IgD-negative memory B cell (primary cell): ENCODE data around the gene LBR. TPM values are rescaled to one million over a fixed set of nuclear protein-coding genes. Genes with fewer than 3 reads are reported as not detected.
"Not testable (repeated sequence)": the region's sequence is repeated elsewhere in the genome, so short reads cannot be mapped to it uniquely, and the experiment has no call there.

ENCODE experiments used
- H3K27ac Mint-ChIP-seq, 3 donors: one replicate each; pipeline ENCODE4 v1.8.0; 2020 to 2022; ENCODE audit warnings: mild to moderate bottlenecking in 3 of 3, mixed read lengths in 3 of 3, moderate library complexity in 1 of 3
- H3K27me3 Mint-ChIP-seq: one replicate; pipeline ENCODE4 v1.8.0; 2021; ENCODE audit warnings: mixed read lengths
- H3K36me3 Mint-ChIP-seq: one replicate; pipeline ENCODE4 v1.8.0; 2020; ENCODE audit warnings: mild to moderate bottlenecking, mixed read lengths
- H3K4me1 Mint-ChIP-seq, 3 donors: one replicate each; pipeline ENCODE4 v1.8.0; 2020 to 2022; ENCODE audit warnings: mixed read lengths in 3 of 3, mild to moderate bottlenecking in 1 of 3
- H3K4me3 Mint-ChIP-seq, 4 donors: one replicate each; pipeline ENCODE4 v1.8.0; 2020 to 2022; ENCODE audit warnings: mild to moderate bottlenecking in 4 of 4, mixed read lengths in 4 of 4, moderate library complexity in 3 of 4
- H3K9me3 Mint-ChIP-seq, 3 donors: one replicate each; pipeline ENCODE4 v1.8.0; 2020 to 2021; ENCODE audit warnings: mixed read lengths in 3 of 3, mild to moderate bottlenecking in 1 of 3
- polyA plus RNA-seq: library from polyadenylated mRNA; unstranded; fragments of 300-500 nt; fragmentation: Illumina TruSeq; gene quantifications from one replicate; pipeline ENCODE4 v1.2.3, GENCODE V29; 2021

Gene LBR
- polyA plus RNA-seq, 1 donor from 2014 or later = 82.2 TPM

- H3K36me3 Mint-ChIP-seq = peaks cover 6% of the 10 kb centered on the region
- H3K4me3 Mint-ChIP-seq = peak overlapping the region in 1 of 4 donors; percentile 68
- H3K4me1 Mint-ChIP-seq = peaks cover 0 to 3% (median 0%) of the 10 kb centered on the region in 3 donors
- no peaks in the 10 kb centered on the region for H3K27me3 Mint-ChIP-seq
- H3K9me3 Mint-ChIP-seq = no peaks in the 10 kb centered on the region
- H3K27ac Mint-ChIP-seq = peak overlapping the region in 1 of 3 donors; percentile 45
Observed at GRCh38 chr1:225408249-225408648, 19.6 kb downstream of the LBR start.

- Mint-ChIP-seq H3K27ac (peak overlapping the region in 1 of 3 donors; percentile 45), H3K9me3 (no peaks in the 10 kb centered on the region), H3K36me3 (peaks cover 6% of the 10 kb centered on the region), H3K4me3 (no peak overlapping the region), H3K4me1 (peaks cover 0 to 3% (median 0%) of the 10 kb centered on the region in 3 donors), H3K27me3 (no peaks in the 10 kb centered on the region)
Observed at GRCh38 chr1:225407755-225408154, 20.1 kb downstream of the LBR start.

- peak overlapping the region in 1 of 3 donors; percentile 45 for H3K27ac Mint-ChIP-seq
- peaks cover 0 to 3% (median 0%) of the 10 kb centered on the region in 3 donors for H3K4me1 Mint-ChIP-seq
- no peaks in the 10 kb centered on the region for H3K9me3 Mint-ChIP-seq
- H3K27me3 Mint-ChIP-seq = no peaks in the 10 kb centered on the region
- peaks cover 6% of the 10 kb centered on the region for H3K36me3 Mint-ChIP-seq
- no peak overlapping the region for H3K4me3 Mint-ChIP-seq
Observed at GRCh38 chr1:225406976-225407725, 20.7 kb downstream of the LBR start.

- Mint-ChIP-seq H3K4me1 (peaks cover 0 to 2% (median 2%) of the 10 kb centered on the region in 3 donors), H3K27ac (no peak overlapping the region)
Observed at GRCh38 chr1:225400968-225401367, 26.9 kb downstream of the LBR start.

GRCh38 chr1:225396357-225396756 lies 31.5 kb downstream of the LBR start:
- Mint-ChIP-seq H3K27me3 (no peaks in the 10 kb centered on the region), H3K4me1 (peaks cover 0 to 2% (median 0%) of the 10 kb centered on the region in 3 donors), H3K36me3 (peaks cover 11% of the 10 kb centered on the region), H3K27ac (no peak overlapping the region), H3K9me3 (no peaks in the 10 kb centered on the region), H3K4me3 (no peak overlapping the region)

More at GRCh38 chr1:225400968-225401367, 26.9 kb downstream of the LBR start:
- no peaks in the 10 kb centered on the region for H3K27me3 Mint-ChIP-seq
- no peak overlapping the region for H3K4me3 Mint-ChIP-seq
- H3K9me3 Mint-ChIP-seq = no peaks in the 10 kb centered on the region
- H3K36me3 Mint-ChIP-seq = peaks cover 10% of the 10 kb centered on the region

- H3K27me3 Mint-ChIP-seq = no peaks in the 10 kb centered on the region
- H3K4me3 Mint-ChIP-seq = no peak overlapping the region
- peaks cover 6% of the 10 kb centered on the region for H3K36me3 Mint-ChIP-seq
- peak overlapping the region in 1 of 3 donors; percentile 72 for H3K27ac Mint-ChIP-seq
- no peaks in the 10 kb centered on the region for H3K4me1 Mint-ChIP-seq
- H3K9me3 Mint-ChIP-seq = no peaks in the 10 kb centered on the region
Observed at GRCh38 chr1:225389843-225390242, 38.0 kb downstream of the LBR start.

GRCh38 chr1:225388372-225388771 lies 39.5 kb downstream of the LBR start:
- Mint-ChIP-seq H3K4me3 (no peak overlapping the region), H3K4me1 (no peaks in the 10 kb centered on the region), H3K9me3 (peaks cover 0 to 2% (median 0%) of the 10 kb centered on the region in 3 donors), H3K36me3 (peaks cover 4% of the 10 kb centered on the region), H3K27ac (no peak overlapping the region), H3K27me3 (no peaks in the 10 kb centered on the region)

- H3K9me3 Mint-ChIP-seq, H3K27me3 Mint-ChIP-seq, H3K36me3 Mint-ChIP-seq, H3K4me3 Mint-ChIP-seq, H3K27ac Mint-ChIP-seq, H3K4me1 Mint-ChIP-seq: not testable (repeated sequence)
Observed at GRCh38 chr1:225386860-225387259, 41.0 kb downstream of the LBR start.

- no peak overlapping the region for H3K4me3 Mint-ChIP-seq
- H3K27ac Mint-ChIP-seq = no peak overlapping the region
- no peaks in the 10 kb centered on the region for H3K27me3 Mint-ChIP-seq
- peaks cover 0 to 2% (median 0%) of the 10 kb centered on the region in 3 donors for H3K9me3 Mint-ChIP-seq
- peaks cover 0 to 2% (median 0%) of the 10 kb centered on the region in 3 donors for H3K4me1 Mint-ChIP-seq
- no peaks in the 10 kb centered on the region for H3K36me3 Mint-ChIP-seq
Observed at GRCh38 chr1:225380691-225381090, 47.1 kb downstream of the LBR start.

- H3K4me1 Mint-ChIP-seq = peaks cover 0 to 2% (median 0%) of the 10 kb centered on the region in 3 donors
- no peak overlapping the region for H3K27ac Mint-ChIP-seq
- H3K4me3 Mint-ChIP-seq = no peak overlapping the region
- no peaks in the 10 kb centered on the region for H3K27me3 Mint-ChIP-seq
- H3K36me3 Mint-ChIP-seq = no peaks in the 10 kb centered on the region
- no peaks in the 10 kb centered on the region for H3K9me3 Mint-ChIP-seq
Observed at GRCh38 chr1:225378880-225379279, 49.0 kb downstream of the LBR start.

GRCh38 chr1:225374996-225375395 lies 52.8 kb downstream of the LBR start:
- Mint-ChIP-seq H3K27me3 (no peaks in the 10 kb centered on the region), H3K27ac (no peak overlapping the region), H3K4me1 (no peaks in the 10 kb centered on the region), H3K9me3 (no peaks in the 10 kb centered on the region), H3K4me3 (no peak overlapping the region), H3K36me3 (no peaks in the 10 kb centered on the region)

- Mint-ChIP-seq H3K27ac (no peak overlapping the region), H3K4me1 (no peaks in the 10 kb centered on the region), H3K27me3 (no peaks in the 10 kb centered on the region), H3K36me3 (no peaks in the 10 kb centered on the region), H3K9me3 (no peaks in the 10 kb centered on the region), H3K4me3 (no peak overlapping the region)
Observed at GRCh38 chr1:225373155-225373554, 54.7 kb downstream of the LBR start.

GRCh38 chr1:225371366-225372010 lies 56.4 kb downstream of the LBR start:
- Mint-ChIP-seq H3K27me3 (no peaks in the 10 kb centered on the region), H3K27ac (no peak overlapping the region), H3K4me1 (no peaks in the 10 kb centered on the region), H3K36me3 (no peaks in the 10 kb centered on the region), H3K9me3 (no peaks in the 10 kb centered on the region), H3K4me3 (no peak overlapping the region)

- no peak overlapping the region for H3K4me3 Mint-ChIP-seq
- no peaks in the 10 kb centered on the region for H3K36me3 Mint-ChIP-seq
- no peaks in the 10 kb centered on the region for H3K4me1 Mint-ChIP-seq
- H3K9me3 Mint-ChIP-seq = no peaks in the 10 kb centered on the region
- no peak overlapping the region for H3K27ac Mint-ChIP-seq
- no peaks in the 10 kb centered on the region for H3K27me3 Mint-ChIP-seq
Observed at GRCh38 chr1:225368036-225368552, 59.7 kb downstream of the LBR start.

- H3K4me1 Mint-ChIP-seq = peaks cover 0 to 2% (median 0%) of the 10 kb centered on the region in 3 donors
- no peaks in the 10 kb centered on the region for H3K36me3 Mint-ChIP-seq
- H3K9me3 Mint-ChIP-seq = no peaks in the 10 kb centered on the region
- H3K27me3 Mint-ChIP-seq = no peaks in the 10 kb centered on the region
- no peak overlapping the region for H3K27ac Mint-ChIP-seq
- no peak overlapping the region for H3K4me3 Mint-ChIP-seq
Observed at GRCh38 chr1:225366552-225366951, 61.3 kb downstream of the LBR start.
